H9 (cell line): ENCODE measurements around the gene ARHGAP26. TPM values are rescaled to one million over a fixed set of nuclear protein-coding genes. Genes with fewer than 3 reads are reported as not detected.

ENCODE experiments used
- DNase-seq: peaks from one replicate; pipeline ENCODE4 v3.0.0-alpha.2; 2017
- H2AFZ ChIP-seq: one replicate; pipeline ENCODE4 v1.6.1; 2013; ENCODE audit warnings: mild to moderate bottlenecking, low read length, control low read depth, moderate library complexity
- H2AK5ac ChIP-seq: 2 replicates; pipeline ENCODE4 v1.6.1; 2013; ENCODE audit warnings: low read length, control low read depth, mixed read lengths; ENCODE audit not compliant: insufficient read length
- H2BK120ac ChIP-seq: one replicate; pipeline ENCODE4 v1.6.1; 2013; ENCODE audit warnings: low read depth, mild to moderate bottlenecking, low read length, control low read depth, inconsistent platforms; ENCODE audit not compliant: poor library complexity, severe bottlenecking
- H2BK12ac ChIP-seq: 2 replicates; pipeline ENCODE4 v1.6.1; 2013; ENCODE audit warnings: low read length, control low read depth, mixed read lengths, low read depth; ENCODE audit not compliant: insufficient read length
- H2BK15ac ChIP-seq: 2 replicates; pipeline ENCODE4 v1.6.1; 2013; ENCODE audit warnings: low read depth, low read length, control low read depth
- H2BK20ac ChIP-seq: one replicate; pipeline ENCODE4 v1.6.1; 2013; ENCODE audit warnings: low read depth, mild to moderate bottlenecking, low read length, control low read depth, inconsistent platforms; ENCODE audit not compliant: poor library complexity, severe bottlenecking
- H2BK5ac ChIP-seq: 2 replicates; pipeline ENCODE4 v1.6.1; 2013; ENCODE audit warnings: low read length, control low read depth, mixed read lengths; ENCODE audit not compliant: insufficient read length
- H3K14ac ChIP-seq: 2 replicates; pipeline ENCODE4 v1.6.1; 2013; ENCODE audit warnings: low read length, control low read depth; ENCODE audit not compliant: insufficient read depth
- H3K18ac ChIP-seq: 2 replicates; pipeline ENCODE4 v1.6.1; 2013; ENCODE audit warnings: low read depth, mild to moderate bottlenecking, mixed read lengths, low read length, control low read depth; ENCODE audit not compliant: insufficient read length
- H3K23ac ChIP-seq: 2 replicates; pipeline ENCODE4 v1.6.1; 2013; ENCODE audit warnings: low read length, control low read depth, mixed read lengths, low read depth; ENCODE audit not compliant: insufficient read length
- H3K23me2 ChIP-seq: 2 replicates; pipeline ENCODE4 v1.6.1; 2013; ENCODE audit warnings: low read depth, mild to moderate bottlenecking, mixed read lengths, low read length, control low read depth; ENCODE audit not compliant: insufficient read length, poor library complexity, severe bottlenecking
- H3K27ac ChIP-seq: 2 replicates; pipeline ENCODE4 v1.5.1; 2013; ENCODE audit warnings: low read length, control low read depth, mixed read lengths, low read depth; ENCODE audit not compliant: insufficient read length
- H3K27me3 ChIP-seq: 2 replicates; pipeline ENCODE4 v1.6.1; 2013; ENCODE audit warnings: low read length, control low read depth, inconsistent platforms; ENCODE audit not compliant: insufficient read depth
- H3K4ac ChIP-seq: 2 replicates; pipeline ENCODE4 v1.6.1; 2013; ENCODE audit warnings: low read depth, mild to moderate bottlenecking, control low read depth, inconsistent platforms, low read length, moderate library complexity
- H3K4me1 ChIP-seq: 2 replicates; pipeline ENCODE4 v1.6.1; 2013; ENCODE audit warnings: low read length, control low read depth, inconsistent platforms; ENCODE audit not compliant: insufficient read depth
- H3K4me2 ChIP-seq: 2 replicates; pipeline ENCODE4 v1.6.1; 2013; ENCODE audit warnings: low read length, control low read depth, mixed read lengths; ENCODE audit not compliant: insufficient read length, insufficient read depth
- H3K56ac ChIP-seq: 2 replicates; pipeline ENCODE4 v1.6.1; 2013; ENCODE audit warnings: low read depth, mild to moderate bottlenecking, mixed read lengths, low read length, control low read depth; ENCODE audit not compliant: insufficient read length
- H3K79me1 ChIP-seq: 2 replicates; pipeline ENCODE4 v1.6.1; 2013; ENCODE audit warnings: low read depth, mild to moderate bottlenecking, moderate library complexity, low read length, control low read depth, inconsistent platforms; ENCODE audit not compliant: insufficient read depth, poor library complexity, severe bottlenecking
- H3K79me2 ChIP-seq: 2 replicates; pipeline ENCODE4 v1.6.1; 2013; ENCODE audit warnings: low read length, control low read depth, inconsistent platforms; ENCODE audit not compliant: insufficient read depth
- H3K9ac ChIP-seq: 2 replicates; pipeline ENCODE4 v1.6.1; 2013; ENCODE audit warnings: low read length, control low read depth, mixed read lengths; ENCODE audit not compliant: insufficient read length; ENCODE audit errors: extremely low read depth
- H3K9me3 ChIP-seq: one replicate; pipeline ENCODE4 v1.6.1; 2013; ENCODE audit warnings: low read depth, low read length, inconsistent platforms; ENCODE audit not compliant: control insufficient read depth
- H3T11ph ChIP-seq: one replicate; pipeline ENCODE4 v1.6.1; 2013; ENCODE audit warnings: mild to moderate bottlenecking, low read length, control low read depth, inconsistent platforms
- H4K20me1 ChIP-seq: one replicate; pipeline ENCODE4 v1.6.1; 2013; ENCODE audit not compliant: control insufficient read depth, insufficient read length, insufficient read depth
- H4K5ac ChIP-seq: 2 replicates; pipeline ENCODE4 v1.6.1; 2013; ENCODE audit warnings: low read depth, mild to moderate bottlenecking, mixed read lengths, low read length, control low read depth; ENCODE audit not compliant: insufficient read length
- H4K8ac ChIP-seq: replicated peaks from 2 replicates; pipeline ENCODE4 v1.6.1; 2013; ENCODE audit warnings: low read length, control low read depth, mixed read lengths, low read depth; ENCODE audit not compliant: insufficient read length
- H4K91ac ChIP-seq: 2 replicates; pipeline ENCODE4 v1.6.1; 2013; ENCODE audit warnings: low read depth, mild to moderate bottlenecking, moderate library complexity, mixed read lengths, low read length, control low read depth; ENCODE audit not compliant: insufficient read length
- H3K27ac Mint-ChIP-seq, 3 experiments: 2 replicates in 2 of 3; 3 replicates in 1 of 3; pipeline ENCODE4 v1.8.0; 2020 to 2021; ENCODE audit warnings: mixed read lengths in 3 of 3, mild to moderate bottlenecking in 1 of 3, moderate library complexity in 1 of 3
- H3K27me3 Mint-ChIP-seq: 2 replicates; pipeline ENCODE4 v1.8.0; 2021; ENCODE audit warnings: low read depth, mild to moderate bottlenecking, moderate library complexity, mixed read lengths
- H3K36me3 Mint-ChIP-seq, 3 experiments: 2 replicates in 2 of 3; 3 replicates in 1 of 3; pipeline ENCODE4 v1.8.0; 2020 to 2021; ENCODE audit warnings: low read depth in 3 of 3, mixed read lengths in 3 of 3; ENCODE audit not compliant: insufficient read depth in 1 of 3
- H3K4me1 Mint-ChIP-seq, 2 experiments: 2 replicates each; pipeline ENCODE4 v1.8.0; 2020; ENCODE audit warnings: mixed read lengths in 2 of 2
- H3K4me3 Mint-ChIP-seq, 2 experiments: 2 replicates in 1 of 2; 3 replicates in 1 of 2; pipeline ENCODE4 v1.8.0; 2020 to 2021; ENCODE audit warnings: mild to moderate bottlenecking in 2 of 2, mixed read lengths in 2 of 2, moderate library complexity in 1 of 2
- H3K9me3 Mint-ChIP-seq, 2 experiments: 2 replicates in 1 of 2; 3 replicates in 1 of 2; pipeline ENCODE4 v1.8.0; 2020; ENCODE audit warnings: mild to moderate bottlenecking in 2 of 2, mixed read lengths in 2 of 2, moderate library complexity in 1 of 2
- CTCF ChIP-seq: fragments of 200-600 bp; sonication (generic); conservative IDR thresholded peaks from 3 replicates; pipeline ENCODE4 v1.8.0; 2021; ENCODE audit warnings: antibody characterized with exemption, mild to moderate bottlenecking
- WGBS: extraction: QIAGEN DNeasy Blood & Tissue Kit; methylation state at CpG from one replicate; pipeline ENCODE4 v1.1.7; 2013; ENCODE audit warnings: missing lambda C conversion rate, low lambda C conversion rate, mixed read lengths; ENCODE audit not compliant: insufficient read length; ENCODE audit errors: extremely low coverage; 5-methylcytosine and 5-hydroxymethylcytosine counted together
- total RNA-seq: library from RNA; stranded (reverse); gene quantifications from 2 replicates; pipeline ENCODE4 v1.2.1, GENCODE V29; 2021

Gene ARHGAP26
- total RNA-seq, 1 experiment from 2014 or later = 13.8 TPM

- Histone ChIP-seq H3K79me2 (no peaks in the 10 kb centered on the region), H3K4me1 (peaks cover 4% of the 10 kb centered on the region; the same call in 1 of the 2 replicates), H2BK120ac (no peak overlapping the region), H3K79me1 (no peaks in the 10 kb centered on the region), H3K27me3 (no peaks in the 10 kb centered on the region), H2AK5ac (no peak overlapping the region), H2BK20ac (no peak overlapping the region), H2BK15ac (no peak overlapping the region), H4K91ac (no peak overlapping the region), H3K27ac (no peak overlapping the region), H2BK12ac (no peak overlapping the region), H4K20me1 (no peaks in the 10 kb centered on the region), H4K5ac (no peak overlapping the region), H3T11ph (no peak overlapping the region), H2AFZ (no peak overlapping the region), H3K56ac (no peak overlapping the region), H3K23ac (no peak overlapping the region), H3K9ac (no peak overlapping the region), H4K8ac (no peak overlapping the region), H3K14ac (no peak overlapping the region), H3K18ac (no peak overlapping the region), H2BK5ac (no peak overlapping the region), H3K23me2 (no peaks in the 10 kb centered on the region), H3K4ac (no peak overlapping the region), H3K4me2 (no peak overlapping the region), H3K9me3 (no peaks in the 10 kb centered on the region)
- no peaks in the 10 kb centered on the region for H3K9me3 Mint-ChIP-seq
- peaks cover 16 to 20% of the 10 kb centered on the region in 2 experiments for H3K4me1 Mint-ChIP-seq
- TF ChIP-seq CTCF = no peak
- no peaks in the 10 kb centered on the region; a peak in 2 of 7 replicates for H3K36me3 Mint-ChIP-seq
- H3K27ac Mint-ChIP-seq = 0 out of 7 replicates have a peak overlapping the region, but pooled peaks of 1 of the 3 experiments have one; percentile 25
- H3K4me3 Mint-ChIP-seq = no peak overlapping the region
- DNase-seq = no peak
- no CpG with 5 or more reads among the region's 1 CpG for WGBS
- no peaks in the 10 kb centered on the region for H3K27me3 Mint-ChIP-seq
Measured at GRCh38 chr5:143080982-143081381, 310.8 kb downstream of the ARHGAP26 start.
